Neutrophil (primary cell): ENCODE measurements around the gene PREX1.

Experiments
- H3K27ac ChIP-seq: fragments of 200-600 bp; sonication (generic); 2 replicates; pipeline ENCODE4 v1.5.1; 2016; ENCODE audit warnings: mild to moderate bottlenecking, moderate library complexity
- H3K27me3 ChIP-seq: fragments of 200-600 bp; sonication (generic); 2 replicates; pipeline ENCODE4 v1.6.0; 2016; ENCODE audit warnings: mild to moderate bottlenecking
- H3K36me3 ChIP-seq: fragments of 200-600 bp; sonication (generic); 2 replicates; pipeline ENCODE4 v1.5.1; 2017
- H3K4me1 ChIP-seq, 2 experiments: fragments of 200-600 bp in 1 of 2; sonication (generic) in 1 of 2; 1 replicate in 1 of 2; 2 replicates in 1 of 2; pipeline versions ENCODE4 v1.5.1 to v1.6.1; 2013 to 2016; ENCODE audit warnings: low read depth in 1 of 2, low read length in 1 of 2, mild to moderate bottlenecking in 1 of 2, moderate library complexity in 1 of 2; ENCODE audit not compliant: control insufficient read depth in 1 of 2, insufficient read depth in 1 of 2
- H3K4me3 ChIP-seq, 2 experiments: fragments of 200-600 bp in 1 of 2; sonication (generic) in 1 of 2; 1 replicate in 1 of 2; 2 replicates in 1 of 2; pipeline ENCODE4 v1.5.1; 2013 to 2016; ENCODE audit warnings: low read depth in 1 of 2, low read length in 1 of 2, mild to moderate bottlenecking in 1 of 2, moderate library complexity in 1 of 2
- H3K9me3 ChIP-seq: fragments of 200-600 bp; sonication (generic); 2 replicates; pipeline ENCODE4 v1.5.1; 2016
- CTCF ChIP-seq: fragments of 200-600 bp; sonication (generic); IDR thresholded peaks from 2 replicates; pipeline ENCODE4 v1.5.1; 2016; ENCODE audit warnings: antibody characterized with exemption

The PREX1 gene

DNA sequence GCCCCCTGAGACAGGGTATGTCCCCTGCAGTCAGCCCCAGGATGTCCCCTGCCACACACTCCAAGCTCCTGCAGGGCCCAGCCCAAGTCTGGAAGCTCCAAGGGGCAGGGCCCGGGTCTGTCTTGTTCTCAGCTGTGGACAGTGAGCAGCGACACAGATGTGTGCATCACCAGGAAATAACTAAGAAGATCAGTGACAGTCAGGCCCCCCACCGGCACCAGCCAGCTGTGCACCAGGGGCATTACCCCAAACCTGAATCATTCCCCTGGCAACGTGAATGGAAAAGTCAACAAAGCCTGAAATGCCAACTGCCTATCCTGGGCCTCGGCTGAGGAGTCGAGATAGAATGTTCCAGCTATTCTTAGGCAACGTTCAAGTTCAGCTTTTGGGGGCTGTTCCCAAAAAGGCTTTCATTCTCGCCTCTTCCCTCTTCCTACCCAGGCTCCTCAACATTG, 105.0 kb downstream of the PREX1 start:
- TF ChIP-seq CTCF = no peak
- Histone ChIP-seq H3K9me3 (no peaks in the 10 kb centered on the region), H3K36me3 (peaks cover 92% of the 10 kb centered on the region), H3K4me1 (peaks cover 63 to 88% of the 10 kb centered on the region in 2 experiments), H3K27ac (peak overlapping the region; percentile 93), H3K4me3 (peak overlapping the region; percentile 51 to 60), H3K27me3 (no peaks in the 10 kb centered on the region)

DNA sequence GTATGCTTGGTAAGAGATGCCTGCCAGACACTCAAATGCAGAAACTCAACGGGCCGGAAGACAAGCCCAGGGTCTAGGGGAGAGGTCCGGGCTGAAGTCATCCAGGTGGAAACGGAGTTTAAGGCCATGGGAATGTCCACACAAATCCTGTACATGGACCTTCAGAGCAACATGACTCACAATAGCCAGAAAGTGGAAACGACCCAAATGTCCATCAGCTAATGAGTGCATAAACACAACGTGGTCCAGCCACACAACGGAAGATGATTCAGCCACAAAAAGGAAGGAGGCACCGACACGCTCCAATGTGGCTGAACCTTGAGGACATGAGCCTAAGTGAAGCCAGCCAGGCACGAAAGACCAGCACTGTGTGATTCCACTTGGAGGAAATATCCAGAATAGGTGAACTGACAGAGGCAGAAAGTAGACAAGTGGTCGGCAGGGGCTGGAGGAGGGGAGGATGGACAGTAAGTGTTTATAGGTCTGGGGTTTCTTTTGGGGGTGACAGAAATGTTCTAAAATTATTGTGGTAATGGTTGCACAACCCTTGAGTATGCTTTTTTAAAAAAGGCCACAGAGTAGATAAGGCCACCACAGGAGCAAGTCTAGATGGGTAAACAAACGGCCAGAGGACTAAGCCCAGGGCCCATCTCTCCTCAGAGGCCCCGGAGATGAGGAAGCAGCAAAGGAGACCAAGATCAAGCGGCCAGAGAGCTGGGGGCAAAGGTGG, 105.6 kb downstream of the PREX1 start:
- no peaks in the 10 kb centered on the region for H3K27me3 ChIP-seq
- H3K27ac ChIP-seq = peak overlapping the region; percentile 93
- no peaks in the 10 kb centered on the region for H3K9me3 ChIP-seq
- H3K4me3 ChIP-seq = peak overlapping the region; percentile 51 to 60
- H3K36me3 ChIP-seq = peaks cover 91% of the 10 kb centered on the region
- TF ChIP-seq CTCF = peak; percentile 12
- peaks cover 63 to 87% of the 10 kb centered on the region in 2 experiments for H3K4me1 ChIP-seq

GRCh38 chr20:48721324-48722001, 106.3 kb downstream of the PREX1 start:
- Histone ChIP-seq H3K27ac (peak overlapping the region; percentile 93), H3K36me3 (peaks cover 91% of the 10 kb centered on the region), H3K9me3 (no peaks in the 10 kb centered on the region), H3K27me3 (no peaks in the 10 kb centered on the region), H3K4me1 (peaks cover 69 to 92% of the 10 kb centered on the region in 2 experiments), H3K4me3 (peak overlapping the region; percentile 51 to 60)
- no peak for TF ChIP-seq CTCF

GRCh38 chr20:48720256-48720985, 107.4 kb downstream of the PREX1 start:
- Histone ChIP-seq H3K27ac (peak overlapping the region; percentile 93), H3K4me1 (peaks cover 76 to 91% of the 10 kb centered on the region in 2 experiments)

More at GRCh38 chr20:48720256-48720985, 107.4 kb downstream of the PREX1 start:
- TF ChIP-seq CTCF = no peak
- no peak overlapping the region for H3K4me3 ChIP-seq
- H3K36me3 ChIP-seq = peaks cover 91% of the 10 kb centered on the region
- H3K27me3 ChIP-seq = no peaks in the 10 kb centered on the region
- no peaks in the 10 kb centered on the region for H3K9me3 ChIP-seq
